Left renal cortex interstitium (tissue), 4 donors: Measurements from ENCODE around the gene WDR17. TPM values are rescaled to one million over a fixed set of nuclear protein-coding genes. Genes with fewer than 3 reads are reported as not detected.
"Not testable (repeated sequence)": the region's sequence is repeated elsewhere in the genome, so short reads cannot be mapped to it uniquely, and the experiment has no call there.

ENCODE experiments used
- DNase-seq, 4 donors: peaks; one replicate each; pipeline ENCODE4 v3.0.0-alpha.2; 2013; ENCODE audit warnings: low read depth in 4 of 4, low spot score in 2 of 4, missing footprints in 1 of 4
- polyA plus RNA-seq, 4 donors: library from polyadenylated mRNA; unstranded; fragments of 120-200 nt; gene quantifications; one replicate each; pipeline ENCODE4 v1.2.1, GENCODE V29; 2013; ENCODE audit not compliant: insufficient read length in 4 of 4

The WDR17 gene
- polyA plus RNA-seq, 4 donors, result 4.8 to 11.5 (median 6.8) TPM

DNA sequence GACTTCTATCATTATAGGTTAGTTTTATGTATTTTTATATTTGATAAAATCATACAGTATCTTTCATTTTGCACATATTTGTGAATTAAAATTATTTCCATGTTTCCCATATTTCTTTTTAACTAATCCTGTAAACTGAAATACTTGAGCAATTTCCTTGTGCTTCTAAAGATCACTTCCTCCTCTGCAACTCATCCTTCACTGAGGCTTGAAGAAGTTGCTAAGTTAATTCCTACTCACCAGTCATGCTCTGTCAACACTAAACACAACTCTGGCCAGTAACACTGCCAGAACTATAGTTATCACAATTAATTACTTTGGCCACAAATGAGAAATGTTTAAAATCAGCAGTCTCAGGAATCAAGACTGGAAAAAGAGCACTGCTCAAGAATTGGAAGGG is 123.0 kb downstream of the WDR17 start:
- no peak for DNase-seq

DNA sequence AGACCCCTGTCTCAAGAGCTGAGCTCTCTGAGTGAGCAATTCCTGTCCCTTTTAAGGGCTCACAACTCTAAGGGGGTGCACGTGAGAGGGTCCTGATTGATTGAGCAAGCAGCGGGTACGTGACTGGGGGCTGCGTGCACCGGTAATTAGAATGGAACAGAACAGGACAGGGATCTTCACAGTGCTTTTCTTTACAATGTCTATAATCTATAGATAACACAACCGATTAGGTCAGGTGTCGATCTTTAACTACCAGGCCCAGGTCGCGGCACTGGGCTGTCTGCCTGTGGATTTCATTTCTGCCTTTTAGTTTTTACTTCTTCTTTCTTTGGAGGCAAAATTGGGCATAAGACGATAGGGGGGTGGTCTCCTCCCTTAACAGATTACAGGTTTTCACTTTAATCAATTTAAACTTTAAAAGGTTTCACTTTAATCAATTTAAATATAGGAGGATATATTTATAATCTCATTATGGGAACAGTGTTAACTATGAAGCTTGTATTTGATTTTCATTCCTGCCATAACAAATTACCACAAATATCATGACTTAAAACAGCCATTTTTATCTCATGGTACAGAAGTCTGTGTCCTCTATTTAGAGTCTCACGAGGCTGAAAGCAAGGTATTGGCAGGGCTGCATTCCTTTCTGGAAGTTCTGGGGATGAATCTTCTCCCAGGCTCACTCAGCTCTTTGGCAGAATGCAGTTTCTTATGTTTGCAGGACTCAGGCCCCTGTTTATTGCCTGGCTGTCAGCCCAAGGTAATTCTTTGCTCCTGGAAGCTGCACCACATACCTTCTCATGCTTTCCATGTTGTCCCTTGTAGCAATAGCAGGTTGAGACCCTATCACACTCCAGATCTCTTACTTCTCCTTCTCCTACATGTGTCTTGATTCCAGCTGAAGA is 124.5 kb downstream of the WDR17 start:
- DNase-seq, result no peak

DNA sequence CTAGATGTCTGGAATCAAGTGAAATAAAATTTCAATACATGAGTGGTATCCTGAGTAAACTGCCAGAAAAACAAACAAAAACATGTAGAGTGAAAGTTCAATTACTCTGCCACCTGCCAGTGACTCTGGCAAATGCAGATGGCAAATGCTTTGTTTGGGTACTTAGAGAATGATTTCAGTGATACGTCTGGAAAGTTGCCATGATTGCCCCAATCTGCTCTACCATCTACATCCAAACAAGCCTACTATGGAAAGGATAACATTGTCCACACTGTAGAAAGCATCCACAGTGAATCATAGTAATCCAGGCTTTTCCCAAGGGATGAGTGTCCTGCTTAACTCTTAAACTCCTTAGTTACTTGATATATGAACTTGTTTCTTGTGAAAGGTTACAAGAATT is 126.3 kb downstream of the WDR17 start:
- DNase-seq, result no peak

DNA sequence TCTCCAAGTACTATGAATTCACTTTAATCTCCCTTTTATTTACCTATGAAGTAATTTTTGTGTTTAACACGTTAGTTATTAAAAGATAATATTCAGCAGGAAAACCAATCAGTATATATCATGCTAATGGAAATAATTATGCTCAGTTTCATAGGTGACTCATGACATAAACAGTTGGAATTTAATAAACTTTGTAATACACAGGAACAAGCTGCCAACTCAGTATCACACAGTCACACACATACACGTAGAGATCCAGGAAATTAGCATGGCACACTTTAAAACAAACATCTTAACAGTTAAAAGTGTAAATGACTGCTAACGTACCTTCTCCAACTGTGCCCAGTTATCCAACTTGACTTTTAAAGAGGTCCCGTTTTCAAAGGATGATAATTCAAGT is 127.5 kb downstream of the WDR17 start:
- no peak for DNase-seq

DNA sequence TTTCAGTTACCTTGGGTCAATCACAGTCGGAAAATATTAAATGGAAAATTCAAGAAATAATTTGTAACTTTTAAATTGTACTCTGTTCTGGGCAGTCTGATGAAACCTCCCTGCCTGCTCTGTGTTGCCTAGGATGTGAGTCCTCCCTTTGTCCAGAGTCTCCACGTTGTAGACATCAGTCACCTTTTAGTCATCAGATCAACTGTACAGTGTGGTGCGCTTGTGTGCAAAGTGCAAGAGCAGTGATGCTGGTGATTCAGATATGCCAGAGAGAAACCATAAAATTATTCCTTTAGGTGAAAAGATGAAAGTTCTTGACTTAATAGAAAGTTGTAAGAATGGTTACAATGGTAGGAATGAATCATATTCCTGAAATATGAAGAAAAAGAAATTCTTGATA is 128.3 kb downstream of the WDR17 start:
- DNase-seq, result no peak

DNA sequence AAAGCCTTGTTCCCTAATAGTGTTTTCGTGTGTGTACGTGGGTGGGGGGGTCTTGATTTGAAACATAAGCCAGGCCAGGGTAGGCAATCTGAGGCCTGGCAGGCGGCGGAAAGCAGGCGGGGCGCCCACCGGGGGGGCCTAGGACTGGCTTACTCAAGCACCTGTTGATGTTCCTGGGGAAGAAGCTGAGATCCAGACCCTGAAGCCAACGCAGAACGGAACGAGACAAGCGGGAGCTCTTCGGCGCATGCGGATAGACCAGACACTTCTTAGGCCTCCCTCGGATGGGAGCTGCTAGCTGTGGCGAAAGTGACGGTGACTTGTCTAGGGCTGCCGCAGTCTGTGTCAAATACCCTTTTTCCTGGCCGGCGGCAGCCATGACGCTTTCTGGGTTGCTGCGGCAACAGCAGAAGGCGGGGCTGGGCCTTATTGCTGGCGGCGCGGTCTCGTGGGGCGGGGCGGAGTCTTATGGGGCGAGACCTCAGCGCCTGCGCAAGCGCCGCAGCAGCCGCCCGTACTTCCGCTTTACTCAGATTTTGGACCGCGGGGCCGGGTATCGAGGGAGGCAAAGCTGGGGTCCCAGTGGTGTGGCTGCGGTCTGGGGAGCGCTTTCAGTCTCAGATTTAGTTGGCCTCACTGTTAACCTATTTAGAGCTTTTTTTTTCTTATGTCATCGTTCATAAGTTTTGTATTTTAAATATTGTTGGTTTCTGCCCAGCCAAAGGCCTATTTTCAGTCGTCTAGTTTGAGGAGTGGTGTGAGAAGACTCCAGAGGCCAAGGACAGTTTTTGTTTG is 129.7 kb downstream of the WDR17 start, which contains the start of gene SPATA4:
SPATA4 (minus strand) TSS at position 402 of the 795 bp plus-strand sequence; CDS start at position 379, 23 bp downstream.
- DNase-seq, result peak; percentile 56 to 83 (median 80)

DNA sequence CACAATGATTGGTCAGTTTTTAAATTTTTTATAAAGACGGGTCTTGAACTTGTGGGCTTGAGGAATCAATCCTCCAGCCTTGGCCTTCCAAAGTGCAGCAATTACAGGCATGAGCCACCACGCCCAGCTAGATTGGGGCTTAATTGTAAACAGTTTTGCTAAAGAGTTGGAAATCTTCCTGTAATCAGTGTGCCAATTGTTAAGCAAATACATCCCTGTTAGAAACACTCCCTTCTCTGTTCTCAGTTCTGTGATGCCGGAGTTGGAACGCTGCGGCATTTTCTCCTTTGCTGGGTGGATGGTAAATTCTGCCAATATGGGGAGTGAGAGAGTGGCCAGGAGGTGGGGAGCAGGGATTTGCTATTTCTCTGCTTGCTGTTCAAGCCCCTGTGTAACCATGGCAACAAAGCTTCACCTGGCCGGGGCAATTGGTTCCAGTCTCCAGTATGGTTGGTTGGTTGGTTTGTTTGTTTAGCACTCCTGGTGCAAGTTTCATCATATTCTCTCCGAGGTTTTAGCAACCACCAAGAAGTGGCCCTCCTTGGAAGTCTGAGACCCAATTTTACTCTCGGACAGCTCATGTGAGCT is 132.8 kb downstream of the WDR17 start:
- no peak for DNase-seq

DNA sequence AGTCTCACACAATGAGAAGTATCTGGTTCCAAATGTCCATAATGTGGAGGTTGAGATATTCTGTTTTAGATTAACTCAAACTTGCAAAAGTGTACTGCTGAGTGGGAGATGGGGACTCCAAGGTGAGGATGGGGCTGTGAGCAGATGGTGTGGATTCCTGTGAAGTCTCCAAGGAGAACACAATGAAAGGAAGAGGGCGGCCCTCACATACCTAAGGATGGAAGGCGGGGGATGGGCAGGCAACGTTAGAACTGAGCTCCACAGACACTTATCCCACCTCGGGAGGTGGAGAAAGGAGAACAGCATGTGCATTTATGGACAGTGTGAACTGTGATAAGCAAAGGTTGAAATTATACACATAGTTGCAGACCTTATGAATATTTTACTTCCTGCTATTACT is 139.7 kb downstream of the WDR17 start:
- no peak for DNase-seq

DNA sequence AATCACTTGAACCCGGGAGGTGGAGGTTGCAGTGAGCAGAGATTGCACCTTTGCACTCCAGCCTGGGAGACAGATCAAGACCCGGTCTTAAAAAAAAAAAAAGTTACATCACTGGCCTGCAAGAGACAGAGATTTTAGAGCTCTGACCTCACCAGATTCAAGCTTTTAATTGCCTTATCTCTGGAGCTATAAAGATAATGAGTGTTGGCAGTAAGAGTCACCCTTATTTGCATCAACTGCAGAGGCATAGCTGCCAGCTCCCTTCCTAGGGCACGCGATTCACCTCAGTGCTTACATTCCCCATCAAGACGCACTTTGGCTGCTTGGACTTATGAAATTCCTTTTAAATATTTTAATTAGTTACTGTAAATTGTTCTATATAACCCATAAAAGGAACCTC is 142.2 kb downstream of the WDR17 start:
- DNase-seq, result no peak

DNA sequence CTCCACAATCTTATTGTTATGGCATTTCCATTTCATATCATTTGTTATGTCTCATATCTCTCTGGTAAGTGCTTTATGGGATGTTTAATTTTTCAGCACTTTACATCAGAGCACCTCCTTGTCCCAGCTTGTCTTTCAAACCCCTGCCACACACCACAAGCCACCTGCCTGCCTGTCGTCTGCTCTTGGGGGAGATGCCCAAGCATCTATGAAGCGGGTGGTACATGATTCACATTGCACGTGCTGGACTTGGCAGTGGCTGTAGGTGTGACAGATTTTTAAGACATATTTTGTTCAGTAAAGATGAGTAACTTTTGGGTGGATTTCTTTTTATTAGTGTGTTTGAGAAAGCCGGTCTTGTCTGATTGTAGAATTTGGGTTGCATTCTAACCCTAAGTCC is 143.9 kb downstream of the WDR17 start:
- DNase-seq, result no peak

DNA sequence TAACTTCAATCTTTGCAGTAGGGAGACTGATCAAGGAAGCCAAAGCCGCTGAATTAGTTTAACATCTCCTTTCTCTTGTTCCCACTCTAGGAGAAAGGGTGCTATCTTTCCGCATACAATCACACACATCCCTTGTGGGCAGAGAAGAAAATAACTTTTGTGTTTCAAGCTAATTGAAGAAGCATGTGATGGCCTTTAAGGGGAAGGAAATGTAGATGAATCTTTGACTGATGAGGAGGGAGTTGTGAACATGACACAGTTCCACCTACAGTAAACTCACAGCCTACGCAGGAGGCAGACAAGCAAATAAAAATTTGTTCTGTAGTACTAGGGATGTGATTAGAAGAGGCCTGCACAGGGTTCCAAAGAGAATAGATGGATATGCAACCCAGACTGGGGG is 144.5 kb downstream of the WDR17 start:
- DNase-seq, result no peak

DNA sequence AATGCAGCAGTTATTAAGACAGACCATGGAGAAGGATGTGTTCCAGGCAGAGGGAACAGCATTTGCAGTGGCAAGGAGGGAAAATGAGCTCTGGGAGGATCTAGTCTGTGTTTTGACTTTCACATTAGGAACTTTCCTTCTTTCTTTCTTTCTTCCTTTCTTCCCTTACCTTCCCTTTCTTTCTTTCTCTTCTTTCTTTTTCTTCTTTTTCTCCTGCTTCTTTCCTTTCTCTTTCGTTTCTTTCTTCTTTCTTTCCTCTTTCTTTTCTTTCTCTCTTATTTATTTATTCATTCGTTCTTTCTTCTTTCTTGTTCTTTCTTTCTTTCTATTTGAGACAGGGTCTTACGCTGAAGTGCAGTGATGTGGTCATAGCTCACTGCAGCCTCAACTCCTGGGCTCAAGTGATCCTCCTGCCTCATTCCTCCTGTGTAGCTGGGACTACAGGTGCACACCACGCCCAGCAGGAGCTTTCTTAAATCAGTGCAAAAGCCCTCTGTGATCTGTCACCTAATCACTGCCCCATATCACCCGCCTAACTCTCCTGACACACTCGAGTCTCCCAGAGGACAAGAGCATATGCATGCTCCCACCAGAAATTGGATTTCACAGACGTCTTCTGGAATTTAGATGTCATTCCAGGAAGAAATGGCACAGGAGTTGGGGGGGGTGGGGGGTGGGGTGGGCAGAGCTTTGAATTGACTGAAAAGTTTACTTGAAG is 145.1 kb downstream of the WDR17 start:
- DNase-seq, result no peak

DNA sequence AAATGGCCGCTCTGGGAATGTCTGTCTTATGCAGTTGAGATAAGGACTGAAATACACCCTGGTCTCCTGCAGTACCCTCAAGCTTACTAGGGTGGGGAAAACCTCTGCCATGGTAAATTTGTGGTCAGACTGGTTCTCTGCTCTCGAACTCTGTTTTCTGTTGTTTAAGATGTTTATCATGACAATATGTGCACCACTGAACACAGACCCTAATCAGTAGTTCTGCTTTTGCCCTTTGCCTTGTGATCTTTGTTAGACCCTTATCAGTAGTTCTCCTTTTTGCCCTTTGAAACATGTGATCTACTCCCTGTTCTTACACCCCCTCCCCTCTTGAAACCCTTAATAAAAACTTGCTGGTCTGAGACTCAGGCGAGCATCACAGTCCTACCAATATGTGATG is 146.7 kb downstream of the WDR17 start:
- DNase-seq, result not testable (repeated sequence)

DNA sequence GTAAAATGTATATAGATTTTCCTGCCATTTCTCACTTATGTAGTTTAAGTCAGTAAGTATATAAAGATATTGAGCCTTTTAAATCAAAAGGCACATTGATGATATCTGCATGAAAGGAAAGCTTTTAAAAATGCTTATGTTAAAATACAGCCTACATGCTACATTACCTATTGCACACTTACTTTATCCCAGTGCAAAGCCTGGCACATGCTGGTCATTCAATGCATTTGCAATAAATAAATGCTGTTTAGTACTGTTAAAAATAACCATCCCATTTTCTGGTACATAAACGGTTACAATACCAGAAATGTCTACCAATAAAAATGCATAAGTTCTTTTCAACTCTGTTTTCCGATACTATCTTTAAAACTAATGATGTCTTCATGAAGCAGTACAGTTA is 151.9 kb downstream of the WDR17 start:
- DNase-seq, result no peak

DNA sequence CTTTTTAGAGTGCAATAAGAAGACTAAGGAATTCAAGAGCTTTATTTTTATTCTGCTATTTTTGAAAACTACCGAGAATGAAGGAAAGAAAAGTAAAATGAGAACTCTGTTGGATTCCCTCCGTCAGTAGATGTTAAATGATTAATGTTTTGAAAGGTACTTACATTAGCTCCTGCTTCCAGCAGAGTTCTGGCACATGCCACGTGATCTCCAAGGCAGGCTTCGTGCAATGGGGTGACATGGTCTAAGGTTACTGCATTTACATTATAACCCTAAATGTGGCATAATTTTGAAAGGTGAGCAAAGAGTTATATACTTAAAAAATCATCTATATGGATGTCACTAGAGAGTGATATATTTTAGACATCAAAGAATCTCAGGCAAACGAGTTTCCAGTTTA is 156.5 kb downstream of the WDR17 start:
- DNase-seq, result no peak

DNA sequence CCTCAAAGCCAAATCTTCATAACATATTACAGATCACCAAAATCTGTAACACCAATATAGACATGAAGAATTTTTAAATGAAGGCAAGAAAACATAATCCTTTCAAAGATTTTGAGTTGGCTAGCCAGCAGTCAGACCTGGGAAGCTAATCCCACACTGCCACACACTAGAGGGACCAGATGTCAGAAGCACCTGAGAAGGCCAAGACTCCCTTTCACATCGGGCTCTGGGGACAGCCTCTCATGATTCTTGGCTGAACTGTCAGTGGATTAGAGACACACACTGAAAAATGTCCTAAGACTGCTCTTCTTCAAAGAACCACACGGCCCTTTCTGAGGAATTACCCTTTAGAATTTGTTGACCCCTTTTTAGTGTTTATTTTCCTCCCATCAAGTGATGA is 157.9 kb downstream of the WDR17 start:
- DNase-seq, result no peak

DNA sequence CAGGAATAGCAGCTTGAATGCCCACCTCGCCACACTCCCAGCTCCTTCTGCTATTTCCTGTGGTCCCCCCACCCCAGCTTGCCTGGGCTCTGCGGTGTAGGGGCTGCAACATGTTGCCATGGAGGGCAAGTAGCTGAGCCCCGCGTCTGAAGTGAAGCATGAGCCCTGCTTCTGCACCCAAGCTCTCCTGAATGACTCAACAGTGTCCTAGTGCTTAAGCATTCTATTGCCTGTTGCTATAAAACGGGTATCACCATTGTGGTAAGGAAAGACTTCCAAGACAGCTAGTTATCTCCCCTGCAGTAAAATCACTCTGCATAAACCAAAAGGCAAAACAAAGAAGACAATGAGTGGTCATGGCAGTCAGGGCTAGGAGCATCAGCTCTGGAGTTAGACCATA is 161.1 kb downstream of the WDR17 start:
- no peak for DNase-seq

DNA sequence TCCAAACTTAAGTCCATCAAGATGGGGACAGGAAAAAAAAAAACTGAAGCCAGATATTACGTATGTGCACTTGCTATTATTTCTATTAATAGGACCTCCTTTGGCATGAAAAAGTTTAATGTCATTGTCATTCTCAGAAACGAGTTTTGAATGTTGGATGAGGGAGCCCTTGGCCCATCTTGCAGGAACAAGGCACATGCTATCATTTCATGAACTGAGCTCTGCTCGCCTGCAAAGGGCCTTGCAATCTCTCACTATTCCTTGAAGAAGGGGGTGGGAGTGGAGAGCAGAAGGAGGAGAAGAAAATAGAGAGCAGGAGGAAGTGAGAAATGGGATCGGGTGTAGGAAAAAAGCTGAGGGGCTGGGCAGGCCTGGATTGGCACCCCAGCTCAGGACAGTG is 164.0 kb downstream of the WDR17 start:
- no peak for DNase-seq
